Raji (cell line): ENCODE data around the gene KTI12.

Experiments used
- POLR2A ChIP-seq: IDR thresholded peaks from 2 replicates; pipeline ENCODE4 v1.6.1; 2011; ENCODE audit warnings: low read depth, low read length, control low read depth; ENCODE audit not compliant: insufficient read depth

Gene KTI12

DNA sequence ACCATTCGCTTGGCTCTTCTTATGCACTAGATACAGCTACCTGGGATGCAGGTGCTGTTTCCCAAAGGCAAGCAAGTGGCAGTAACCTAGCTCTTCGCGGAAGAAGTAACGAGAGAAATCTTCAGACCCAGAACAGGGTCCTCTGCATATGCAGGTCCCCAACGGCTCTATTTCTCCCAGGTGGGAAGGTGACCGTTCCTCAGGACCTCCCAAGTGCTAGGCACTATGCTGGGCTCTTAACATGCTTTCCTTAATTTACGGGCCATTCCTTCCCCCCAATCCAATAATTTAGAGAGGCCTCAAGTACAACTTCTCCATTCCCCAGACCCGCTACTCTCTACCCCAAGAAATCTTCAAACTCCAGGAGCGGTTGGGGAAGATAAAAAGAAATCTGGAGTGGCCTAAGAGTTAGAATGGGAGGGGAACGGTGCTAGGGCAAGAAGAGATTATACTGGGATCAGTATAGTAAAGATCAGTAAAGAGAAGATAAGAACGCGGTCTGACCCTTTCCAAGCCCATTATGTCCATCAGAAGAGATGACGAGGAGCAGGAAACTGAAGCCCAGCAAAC is 21.0 kb upstream of the KTI12 start:
- TF ChIP-seq POLR2A = no peak

DNA sequence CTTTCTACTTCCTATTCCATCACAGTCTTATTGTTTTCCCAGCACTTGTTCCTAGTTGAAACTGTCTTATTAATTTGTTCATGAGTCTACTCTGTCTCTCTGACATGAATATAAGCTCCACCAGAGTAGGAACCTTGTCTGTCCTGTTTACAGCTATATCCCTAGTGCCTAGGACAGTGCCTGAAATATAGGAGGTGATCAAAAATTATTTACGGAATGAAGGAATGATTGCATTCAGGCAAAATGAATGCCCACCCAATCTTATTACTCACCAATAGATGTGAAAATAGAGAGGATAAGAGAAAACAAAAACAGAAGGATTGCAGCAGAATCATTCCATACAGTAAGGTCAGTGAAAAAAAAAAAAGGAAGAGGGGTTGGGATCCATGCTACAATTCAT is 20.3 kb upstream of the KTI12 start:
- TF ChIP-seq POLR2A = no peak

DNA sequence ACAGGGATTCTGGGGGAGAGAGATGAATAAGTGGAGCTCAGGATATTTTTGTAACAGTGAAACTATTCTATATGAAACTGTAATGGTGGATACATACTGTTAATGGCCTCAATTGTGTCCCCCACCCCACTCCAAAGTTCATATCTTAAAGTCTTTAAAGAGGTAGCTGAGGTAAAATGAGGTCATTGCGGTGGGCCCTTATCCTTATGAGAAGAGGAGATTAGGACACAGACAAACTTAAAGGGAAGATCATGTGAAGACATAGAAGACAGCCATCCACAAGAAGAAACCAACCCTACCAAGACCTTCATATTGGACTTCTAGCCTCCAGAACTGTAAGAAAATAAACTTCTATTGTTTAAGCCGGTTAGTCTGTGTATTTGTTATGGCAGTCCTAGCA is 11.6 kb upstream of the KTI12 start:
- TF ChIP-seq POLR2A = no peak

DNA sequence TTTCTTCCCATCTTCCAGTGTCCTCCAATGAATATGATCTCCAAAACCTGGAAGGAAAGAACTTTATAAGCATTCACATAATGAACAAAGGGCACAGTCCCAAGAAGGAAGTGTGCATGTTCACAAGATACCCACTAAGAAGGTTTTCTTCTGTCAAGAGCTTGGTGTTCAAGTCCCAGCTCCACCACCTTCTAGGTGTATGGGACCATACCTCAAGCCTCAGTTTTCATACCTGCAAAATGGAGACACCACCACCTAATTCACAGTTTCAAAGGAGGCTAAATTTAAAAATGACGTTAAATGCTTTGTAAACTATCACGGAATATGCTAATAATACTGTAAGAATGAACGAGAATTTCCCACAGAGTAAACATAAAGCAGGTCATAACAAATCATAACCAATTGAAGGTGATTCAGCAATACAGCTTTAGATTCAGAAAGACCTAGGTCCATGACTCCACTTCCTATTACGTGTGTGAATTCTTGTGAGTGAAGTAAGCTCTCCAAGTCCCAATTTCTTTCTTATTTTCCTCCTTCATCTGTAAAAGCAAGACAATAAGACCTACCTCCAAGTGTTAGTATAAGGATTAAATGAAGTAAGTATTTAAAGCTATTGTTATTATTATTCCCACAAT is 8.1 kb upstream of the KTI12 start:
- TF ChIP-seq POLR2A = no peak

DNA sequence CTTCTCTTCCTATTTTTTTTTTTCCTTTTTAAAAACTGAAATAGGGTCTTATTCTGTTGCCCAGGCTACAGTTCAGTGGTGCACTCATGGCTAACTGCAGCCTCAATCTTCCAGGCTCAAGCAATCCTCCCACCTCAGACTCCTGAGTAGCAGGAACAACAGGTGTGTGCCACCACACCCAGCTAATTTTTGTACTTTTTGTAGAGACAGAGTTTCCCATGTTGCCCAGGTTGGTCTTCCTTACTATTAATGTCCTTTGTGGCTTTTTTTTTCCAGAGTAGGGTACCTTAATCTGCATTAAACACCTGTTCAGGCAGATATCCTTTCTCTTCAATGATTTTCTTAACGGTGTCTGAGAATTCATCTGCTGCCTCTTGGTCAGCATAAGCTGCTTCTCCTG is 4.3 kb upstream of the KTI12 start:
- TF ChIP-seq POLR2A = no peak

DNA sequence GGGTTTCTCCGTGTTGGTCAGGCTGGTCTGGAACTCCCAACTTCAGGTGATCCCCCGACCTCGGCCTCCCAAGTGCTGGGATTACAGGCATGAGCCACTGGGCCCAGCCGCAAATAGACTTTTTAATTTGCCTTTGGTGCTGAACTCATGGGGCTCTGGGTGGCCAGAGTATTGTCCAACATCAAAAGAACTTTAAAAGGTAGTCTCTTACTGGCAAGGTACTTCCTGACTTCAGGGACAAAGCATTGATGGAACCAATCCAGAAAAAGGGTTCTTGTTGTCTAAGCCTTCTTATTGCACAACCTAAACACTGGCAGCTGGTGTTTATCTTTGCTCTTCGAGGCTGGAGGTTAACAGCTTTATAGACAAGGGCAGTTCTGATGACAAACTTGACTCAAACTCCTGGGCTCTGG is 3.8 kb upstream of the KTI12 start:
- no peak for TF ChIP-seq POLR2A

DNA sequence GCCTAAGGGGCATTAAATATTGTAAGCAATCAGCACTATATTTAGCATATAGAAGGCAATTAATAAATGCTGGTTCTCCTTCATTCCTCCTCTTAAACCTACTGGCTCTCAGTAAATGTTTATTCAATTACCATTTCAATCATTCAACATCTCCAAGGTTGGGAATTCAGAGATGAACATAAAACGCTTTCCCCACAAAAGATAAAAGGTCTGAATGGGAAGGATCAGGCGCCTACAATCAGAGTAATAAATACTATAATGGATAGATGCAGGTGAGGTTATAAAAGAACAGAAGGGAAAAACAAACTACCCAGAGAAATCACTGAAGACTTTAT is 407 bp upstream of the KTI12 start:
- no peak for TF ChIP-seq POLR2A

DNA sequence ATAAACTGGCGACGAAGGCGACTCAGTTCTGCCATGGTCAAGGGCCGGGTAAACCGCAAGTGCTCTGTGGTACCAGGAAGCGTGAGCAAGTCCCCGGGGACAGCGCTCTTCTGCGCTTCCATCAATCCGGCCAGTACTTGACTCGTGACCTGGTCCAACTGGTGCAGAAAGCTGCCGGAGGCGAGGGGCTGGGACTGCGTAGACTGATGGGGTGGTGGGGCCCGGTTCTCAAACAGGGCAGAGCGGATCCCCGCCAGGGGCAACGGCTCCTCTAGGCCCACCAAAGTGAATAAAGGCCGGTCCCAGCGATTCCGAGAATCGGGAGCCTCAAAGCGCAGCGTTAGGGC is 852 bp downstream of the KTI12 start:
- no peak for TF ChIP-seq POLR2A

DNA sequence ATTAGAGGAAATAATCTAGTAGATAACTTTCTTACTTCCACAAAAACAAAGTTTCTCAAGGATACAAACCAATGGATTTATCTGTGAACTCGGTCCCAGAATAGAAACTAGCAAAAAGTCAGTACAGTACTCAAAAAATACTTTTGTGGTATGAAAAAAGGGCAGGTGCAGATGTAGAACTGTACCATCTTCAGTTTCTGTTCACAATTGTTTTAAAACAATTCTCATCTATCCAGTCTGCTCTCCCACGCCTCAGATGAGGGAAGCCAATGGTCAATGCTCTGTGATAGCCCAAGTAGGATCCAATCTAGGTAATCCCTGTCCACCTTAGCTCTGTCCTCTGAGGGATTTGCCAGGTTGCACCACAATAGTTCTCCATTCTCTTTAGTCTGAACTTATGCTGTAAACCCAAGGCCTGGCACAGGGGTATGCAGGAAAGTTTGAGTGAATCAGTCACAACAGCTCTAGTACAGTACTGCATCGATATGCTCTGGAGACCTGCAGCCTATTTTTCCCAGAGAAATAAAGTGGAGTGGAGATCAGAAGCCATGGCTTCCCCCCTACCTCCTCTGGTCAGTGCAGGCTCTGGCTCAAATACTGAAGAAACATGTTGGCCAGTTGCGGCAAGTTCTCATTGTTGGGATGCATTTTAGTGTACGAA is 1.4 kb downstream of the KTI12 start:
- TF ChIP-seq POLR2A = no peak

DNA sequence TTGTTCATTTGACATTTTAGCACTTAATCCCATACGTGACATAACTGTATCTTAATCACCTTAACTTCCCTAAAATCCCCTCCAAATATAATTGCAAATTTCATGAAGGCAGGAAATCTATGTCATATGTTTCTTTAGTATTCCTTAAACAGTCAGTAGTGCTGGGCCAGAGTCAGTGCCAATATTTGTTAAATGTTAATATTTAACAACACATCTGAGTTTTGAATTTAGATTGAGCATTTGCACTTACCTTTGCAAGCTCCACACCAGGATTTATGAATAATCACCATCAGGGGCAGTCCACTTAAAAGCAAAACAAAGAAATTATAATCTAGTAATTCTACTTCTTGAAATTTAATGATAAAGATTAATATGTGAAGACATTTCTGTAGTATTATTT is 5.3 kb downstream of the KTI12 start:
- no peak for TF ChIP-seq POLR2A

DNA sequence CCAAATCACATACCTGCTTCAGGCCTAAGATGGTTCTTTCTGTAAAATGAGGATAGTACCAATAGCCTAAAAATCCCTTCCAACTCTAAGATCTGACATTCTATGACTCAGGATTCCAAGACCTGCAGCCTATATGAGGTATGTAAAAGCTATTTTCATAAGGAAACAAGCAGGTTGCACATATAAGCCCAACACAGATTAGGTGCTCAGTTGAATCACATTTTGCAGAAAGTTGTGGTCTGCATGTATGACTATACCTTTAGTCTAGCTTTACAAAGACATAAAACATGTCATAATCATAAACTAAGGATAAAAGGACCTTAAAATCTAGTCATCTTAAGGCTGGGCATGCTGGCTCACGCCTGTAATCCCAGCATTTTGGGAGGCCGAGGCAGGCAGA is 7.3 kb downstream of the KTI12 start:
- TF ChIP-seq POLR2A = no peak

DNA sequence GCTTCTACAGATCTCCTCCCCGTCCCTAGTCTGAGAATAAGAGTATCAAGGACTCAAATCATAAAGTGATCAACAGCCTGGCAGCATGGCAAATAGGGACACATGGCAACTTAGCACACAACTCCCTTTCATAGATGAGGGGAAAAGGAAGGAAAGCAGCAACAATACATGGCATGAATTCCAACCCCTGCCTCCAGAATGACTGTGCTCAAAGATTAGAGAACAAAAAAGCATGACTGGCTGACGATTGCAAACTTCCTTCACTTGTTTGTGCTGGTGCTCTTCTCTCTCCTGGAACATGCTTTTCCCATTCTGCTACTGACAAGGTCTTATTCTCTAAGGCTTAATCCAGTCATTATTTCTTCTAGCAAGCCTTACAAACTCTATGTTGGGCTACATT is 11.5 kb downstream of the KTI12 start:
- no peak for TF ChIP-seq POLR2A

DNA sequence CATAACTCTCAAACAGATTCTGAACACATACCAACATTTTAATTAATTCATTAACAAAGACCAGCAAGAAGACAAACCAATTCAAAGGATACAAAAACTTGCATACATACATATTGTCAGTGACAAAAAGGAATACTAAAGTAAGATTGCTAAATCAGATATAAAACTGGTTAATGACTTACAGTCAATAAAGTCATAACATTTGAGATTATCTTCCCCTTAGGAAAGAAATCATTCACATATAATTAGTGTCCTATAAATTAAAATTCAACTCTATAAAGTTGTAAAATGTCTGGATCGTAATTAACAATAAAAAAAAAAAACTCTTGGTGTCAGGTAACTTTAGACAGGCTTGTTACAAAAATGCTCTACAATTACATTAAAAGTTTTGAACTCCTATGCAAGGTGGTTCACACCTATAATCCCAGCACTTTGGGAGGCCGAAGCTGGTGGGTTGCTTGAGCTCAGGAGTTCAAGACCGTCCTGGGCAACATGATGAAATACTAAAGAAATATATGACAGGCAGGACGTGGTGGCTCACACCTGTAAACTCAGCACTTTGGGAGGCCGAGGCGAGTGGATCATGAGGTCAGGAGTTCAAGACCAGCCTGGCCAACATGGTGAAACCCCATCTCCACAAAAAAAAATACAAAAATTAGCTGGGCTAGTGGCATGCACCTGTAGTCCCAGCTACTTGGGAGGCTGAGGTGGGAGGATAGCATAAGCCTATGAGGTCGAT is 25.4 kb downstream of the KTI12 start:
- TF ChIP-seq POLR2A = no peak

DNA sequence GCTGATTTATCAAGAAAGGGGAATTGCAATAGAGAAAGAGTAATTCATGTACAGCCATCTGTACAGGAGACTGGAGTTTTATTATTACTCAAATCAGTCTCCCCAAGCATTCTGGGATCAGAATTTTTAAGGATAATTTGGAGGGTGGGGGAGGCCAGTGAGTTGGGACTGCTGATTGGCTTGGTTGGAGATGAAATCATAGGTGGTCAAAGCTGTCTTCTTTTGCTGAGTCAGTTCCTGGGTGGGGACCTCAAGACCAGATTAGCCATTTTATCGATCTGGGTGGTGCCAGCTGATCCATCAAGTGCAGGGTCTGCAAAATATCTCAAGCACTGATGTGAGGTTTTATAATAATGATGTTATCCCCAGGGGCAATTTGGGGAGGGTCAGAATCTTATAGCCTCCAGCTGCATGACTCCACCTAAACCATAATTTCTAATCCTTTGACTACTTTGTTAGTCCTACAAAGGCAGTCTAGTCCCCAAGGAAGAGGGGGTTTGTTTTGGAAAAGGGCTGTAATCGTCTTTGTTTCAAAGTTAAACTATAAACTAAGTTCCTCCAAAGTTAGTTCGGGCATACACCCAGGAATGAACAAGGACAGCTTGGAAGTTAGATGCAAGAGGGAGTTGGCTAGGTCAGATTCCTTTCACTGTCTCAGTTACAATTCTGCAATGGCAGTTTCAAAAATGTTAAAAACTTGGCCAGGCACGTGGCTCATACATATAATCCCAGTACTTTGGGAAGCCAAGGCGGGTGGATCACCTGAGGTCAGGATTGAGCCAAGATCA is 26.2 kb downstream of the KTI12 start:
- TF ChIP-seq POLR2A = no peak

DNA sequence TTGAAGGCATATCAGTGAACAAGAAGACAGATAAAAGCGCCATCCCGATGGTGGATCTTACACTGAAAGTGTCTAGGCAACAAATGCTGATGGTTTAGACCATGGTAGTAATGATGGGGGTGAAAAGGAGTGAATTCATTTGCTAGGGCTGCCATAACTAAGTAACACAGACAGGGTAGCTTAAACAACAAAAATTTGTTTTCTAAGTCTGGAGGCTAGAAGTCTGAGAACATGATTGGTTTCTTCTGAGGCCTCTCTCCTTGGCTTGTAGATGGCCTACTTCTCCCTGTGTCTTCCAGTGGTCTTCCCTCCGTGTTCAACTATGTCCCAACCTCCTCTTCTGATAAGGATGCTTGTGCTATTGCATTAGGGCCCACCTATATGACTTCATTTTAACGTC is 29.7 kb downstream of the KTI12 start:
- TF ChIP-seq POLR2A = no peak
